ENCODE measurements around the gene PTPRD. TPM values are rescaled to one million over a fixed set of nuclear protein-coding genes. Genes with fewer than 3 reads are reported as not detected.

PTPRD gene
- total RNA-seq, 1 experiment from 2014 or later: not detected

DNA sequence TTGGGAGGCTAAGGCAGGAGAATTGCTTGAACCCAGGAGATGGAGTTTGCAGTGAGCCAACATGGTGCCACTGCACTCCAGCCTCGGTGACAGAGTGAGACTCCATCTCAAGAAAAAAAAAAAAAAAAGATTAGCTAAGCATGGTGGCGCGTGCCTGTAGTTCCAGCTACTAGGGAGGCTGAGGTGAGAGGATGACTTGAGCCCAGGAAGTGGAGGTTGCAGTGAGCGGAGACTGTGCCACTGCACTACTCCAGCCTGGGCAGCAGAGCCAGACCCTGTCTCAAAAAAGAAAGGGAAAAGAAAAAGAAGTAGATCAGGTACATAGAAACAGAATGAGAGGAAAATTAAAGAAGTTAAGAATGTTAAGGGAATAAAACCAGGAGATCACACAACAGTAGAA, 1886.1 kb downstream of the PTPRD start:
- DNase-seq (ENCODE audit: unreplicated experiment): no peak
- no peak overlapping the region for H3K27ac Mint-ChIP-seq (ENCODE audit: low read depth, unreplicated experiment)
- ChIA-PET CTCF (interaction anchor here (1.4 kb wide), 1 partner anchor 54 kb away, joined by 3 read pairs; no protein-coding TSS in a partner anchor), POLR2A (no interaction called here)
- BruUV-seq (replicated peaks): no TSS peak
- TF ChIP-seq, protein P1, sequence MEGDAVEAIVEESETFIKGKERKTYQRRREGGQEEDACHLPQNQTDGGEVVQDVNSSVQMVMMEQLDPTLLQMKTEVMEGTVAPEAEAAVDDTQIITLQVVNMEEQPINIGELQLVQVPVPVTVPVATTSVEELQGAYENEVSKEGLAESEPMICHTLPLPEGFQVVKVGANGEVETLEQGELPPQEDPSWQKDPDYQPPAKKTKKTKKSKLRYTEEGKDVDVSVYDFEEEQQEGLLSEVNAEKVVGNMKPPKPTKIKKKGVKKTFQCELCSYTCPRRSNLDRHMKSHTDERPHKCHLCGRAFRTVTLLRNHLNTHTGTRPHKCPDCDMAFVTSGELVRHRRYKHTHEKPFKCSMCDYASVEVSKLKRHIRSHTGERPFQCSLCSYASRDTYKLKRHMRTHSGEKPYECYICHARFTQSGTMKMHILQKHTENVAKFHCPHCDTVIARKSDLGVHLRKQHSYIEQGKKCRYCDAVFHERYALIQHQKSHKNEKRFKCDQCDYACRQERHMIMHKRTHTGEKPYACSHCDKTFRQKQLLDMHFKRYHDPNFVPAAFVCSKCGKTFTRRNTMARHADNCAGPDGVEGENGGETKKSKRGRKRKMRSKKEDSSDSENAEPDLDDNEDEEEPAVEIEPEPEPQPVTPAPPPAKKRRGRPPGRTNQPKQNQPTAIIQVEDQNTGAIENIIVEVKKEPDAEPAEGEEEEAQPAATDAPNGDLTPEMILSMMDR (IDR thresholded peaks at IDR 0.05; ENCODE audit: unreplicated experiment): no peak
- H3K9me3 Mint-ChIP-seq (ENCODE audit: unreplicated experiment): no peaks in the 10 kb centered on the region
- intact Hi-C loops (cut with micrococcal nuclease): no loop called here
- H3K4me1 Mint-ChIP-seq (ENCODE audit: insufficient read depth, unreplicated experiment): no peaks in the 10 kb centered on the region
- no peak overlapping the region for H3K4me3 Mint-ChIP-seq (ENCODE audit: unreplicated experiment)
- no peaks in the 10 kb centered on the region for H3K27me3 Mint-ChIP-seq (ENCODE audit: insufficient read depth, unreplicated experiment)
- no peaks in the 10 kb centered on the region for H3K36me3 Mint-ChIP-seq (ENCODE audit: insufficient read depth, unreplicated experiment)

DNA sequence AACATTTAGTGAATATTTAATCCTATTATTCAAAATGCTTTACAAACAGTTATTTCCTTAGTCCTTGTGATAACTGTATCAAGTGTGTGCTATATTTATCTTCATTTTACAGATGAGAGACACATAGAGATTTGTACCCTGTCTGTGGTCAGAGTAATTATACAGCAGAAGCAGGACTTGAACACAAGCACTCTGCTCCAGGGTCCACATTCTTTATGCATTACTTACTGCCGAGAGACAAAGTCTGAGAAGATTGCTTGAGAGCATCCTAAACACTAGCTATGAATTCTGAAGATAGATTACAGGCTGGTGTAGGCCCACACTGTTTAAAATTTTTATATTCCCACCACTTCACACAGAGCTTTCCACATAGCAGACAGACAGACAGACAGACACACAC, 1887.2 kb downstream of the PTPRD start:
- Mint-ChIP-seq H3K27ac (ENCODE audit: low read depth, unreplicated experiment) (no peak overlapping the region), H3K4me1 (ENCODE audit: insufficient read depth, unreplicated experiment) (no peaks in the 10 kb centered on the region), H3K36me3 (ENCODE audit: insufficient read depth, unreplicated experiment) (no peaks in the 10 kb centered on the region), H3K4me3 (ENCODE audit: unreplicated experiment) (no peak overlapping the region), H3K9me3 (ENCODE audit: unreplicated experiment) (no peaks in the 10 kb centered on the region), H3K27me3 (ENCODE audit: insufficient read depth, unreplicated experiment) (no peaks in the 10 kb centered on the region)
- CTCF ChIA-PET: no interaction called here
- intact Hi-C loops (cut with micrococcal nuclease): no loop called here
- no peak for DNase-seq (ENCODE audit: unreplicated experiment)
- BruUV-seq (replicated peaks): no TSS peak
- TF ChIP-seq, protein P1 (IDR thresholded peaks at IDR 0.05; ENCODE audit: unreplicated experiment): no peak
- POLR2A ChIA-PET: interaction anchor here (0.7 kb wide), 1 partner anchor 82 kb away, joined by 3 read pairs; no protein-coding TSS in a partner anchor

DNA sequence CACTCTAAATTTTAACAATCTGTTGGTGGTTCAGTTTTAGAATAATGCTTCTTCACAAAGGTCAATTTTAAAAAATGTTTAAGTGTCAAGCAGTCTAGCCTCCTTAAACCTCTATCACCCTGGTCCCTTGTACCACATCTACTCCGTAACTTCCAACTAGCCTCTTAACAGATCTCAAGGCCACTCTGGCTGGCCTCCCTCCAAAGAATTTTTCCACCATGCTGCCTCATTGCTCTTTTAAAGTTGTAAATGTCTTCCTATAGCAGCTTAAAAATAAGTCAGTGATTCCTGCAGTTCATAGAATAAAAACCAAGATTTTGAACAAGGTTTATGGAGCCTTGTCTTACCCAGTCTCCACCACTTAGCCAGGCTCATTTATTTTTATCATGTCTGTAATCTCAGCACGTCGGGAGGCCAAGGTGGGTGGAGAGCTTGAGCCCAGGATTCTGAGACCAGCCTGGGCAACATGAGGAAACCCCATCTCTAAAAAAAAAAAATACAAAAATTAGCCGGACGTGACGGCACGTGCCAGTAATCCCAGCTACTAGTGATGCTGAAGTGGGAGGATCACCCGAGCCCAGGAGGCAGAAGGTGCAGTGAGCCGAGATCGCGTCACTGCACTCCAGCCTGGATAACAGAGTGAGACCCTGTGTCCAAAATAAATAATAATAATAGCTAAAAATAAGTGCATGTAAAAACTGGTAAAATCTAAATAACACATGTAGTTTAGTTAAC, 1888.4 kb downstream of the PTPRD start:
- H3K4me1 Mint-ChIP-seq (ENCODE audit: insufficient read depth, unreplicated experiment): no peaks in the 10 kb centered on the region
- CTCF ChIA-PET: no interaction called here
- POLR2A ChIA-PET: no interaction called here
- intact Hi-C loops (cut with micrococcal nuclease): no loop called here
- no peaks in the 10 kb centered on the region for H3K9me3 Mint-ChIP-seq (ENCODE audit: unreplicated experiment)
- H3K4me3 Mint-ChIP-seq (ENCODE audit: unreplicated experiment): no peak overlapping the region
- TF ChIP-seq, protein P1 (IDR thresholded peaks at IDR 0.05; ENCODE audit: unreplicated experiment): no peak
- no peaks in the 10 kb centered on the region for H3K27me3 Mint-ChIP-seq (ENCODE audit: insufficient read depth, unreplicated experiment)
- no peak for DNase-seq (ENCODE audit: unreplicated experiment)
- H3K27ac Mint-ChIP-seq (ENCODE audit: low read depth, unreplicated experiment): no peak overlapping the region
- no peaks in the 10 kb centered on the region for H3K36me3 Mint-ChIP-seq (ENCODE audit: insufficient read depth, unreplicated experiment)
- BruUV-seq (replicated peaks): no TSS peak

DNA sequence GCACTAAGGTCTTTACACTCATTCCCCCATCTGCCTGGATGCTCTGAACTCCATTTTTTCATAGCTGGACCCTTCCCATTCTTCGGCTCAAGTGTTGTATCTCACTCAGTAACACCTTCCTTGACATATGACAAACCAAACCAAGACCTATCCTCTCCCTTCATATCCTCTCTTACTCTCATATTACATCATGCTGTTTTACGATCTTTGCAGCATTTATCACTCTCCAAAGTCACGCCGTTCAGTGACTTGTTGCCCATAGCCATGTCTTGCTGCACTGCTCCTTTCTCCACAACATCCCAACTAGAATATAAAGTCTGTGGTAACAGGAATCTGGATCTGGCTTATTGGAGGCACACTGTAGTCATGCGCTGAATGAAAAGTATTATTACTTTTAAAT, 1889.6 kb downstream of the PTPRD start:
- POLR2A ChIA-PET: no interaction called here
- no peak overlapping the region for H3K27ac Mint-ChIP-seq (ENCODE audit: low read depth, unreplicated experiment)
- H3K9me3 Mint-ChIP-seq (ENCODE audit: unreplicated experiment): no peaks in the 10 kb centered on the region
- CTCF ChIA-PET: interaction anchor here (1.0 kb wide), 1 partner anchor 66 kb away, joined by 3 read pairs; no protein-coding TSS in a partner anchor
- BruUV-seq (replicated peaks): no TSS peak
- no peak overlapping the region for H3K4me3 Mint-ChIP-seq (ENCODE audit: unreplicated experiment)
- intact Hi-C loops (cut with micrococcal nuclease): no loop called here
- TF ChIP-seq, protein P1 (IDR thresholded peaks at IDR 0.05; ENCODE audit: unreplicated experiment): no peak
- no peaks in the 10 kb centered on the region for H3K36me3 Mint-ChIP-seq (ENCODE audit: insufficient read depth, unreplicated experiment)
- H3K4me1 Mint-ChIP-seq (ENCODE audit: insufficient read depth, unreplicated experiment): peaks cover 7% of the 10 kb centered on the region
- no peaks in the 10 kb centered on the region for H3K27me3 Mint-ChIP-seq (ENCODE audit: insufficient read depth, unreplicated experiment)
- DNase-seq (ENCODE audit: unreplicated experiment): no peak
